HepG2 (cell line): ENCODE data around the gene CASKIN1. TPM values are rescaled to one million over a fixed set of nuclear protein-coding genes. Genes with fewer than 3 reads are reported as not detected.

ENCODE experiments used
- ATAC-seq: fragments of 200-7000 bp; cut with Tn5 transposase; 3 replicates; pipeline ENCODE4 v1.9.1; 2020; ENCODE audit warnings: mild to moderate bottlenecking, moderate library complexity
- BruUV-seq: library from RNA; stranded (reverse); fragments of 400-500 nt; replicated peaks from 2 replicates; lab custom pipeline; 2021; lab: Mats Ljungman, UMichigan
- CTCF ChIA-PET: fragments of 300-600 bp; formaldehyde crosslinking; extraction: SDS; loops from one replicate; lab custom pipeline; 2021; ENCODE audit warnings: low total read pairs, inconsistent platforms, low intra/inter-chr PET ratio; lab: Yijun Ruan, JAX
- POLR2A ChIA-PET: fragments of 350-600 bp; sonication (Branson Sonifier 250); formaldehyde crosslinking; loops from one replicate; lab custom pipeline; 2020; ENCODE audit warnings: antibody characterized with exemption, inconsistent platforms; lab: Yijun Ruan, JAX
- DNase-seq: peaks from one replicate; pipeline ENCODE4 v3.0.0-alpha.2; 2015; ENCODE audit warnings: low spot score
- FAIRE-seq: peaks from 3 replicates; lab custom pipeline; 2011; peaks lifted over from hg19 to GRCh38; lab: Jason Lieb, UNC
- H2AFZ ChIP-seq: one replicate; pipeline ENCODE4 v1.6.1; 2011; ENCODE audit warnings: low read length, inconsistent platforms
- H3K27ac ChIP-seq: fragments of 300-600 bp; 3 replicates; pipeline ENCODE4 v1.8.0; 2011; ENCODE audit warnings: mixed run types, mild to moderate bottlenecking, mixed read lengths, low read length, inconsistent platforms; ENCODE audit not compliant: insufficient read depth; ENCODE audit errors: extremely low read length
- H3K27me3 ChIP-seq, 2 experiments: fragments of 200-600 bp in 1 of 2; 2 replicates in 1 of 2; 3 replicates in 1 of 2; pipeline versions ENCODE4 v1.6.0 to v1.8.0; 2011; ENCODE audit warnings: low read length in 2 of 2, mild to moderate bottlenecking in 2 of 2, moderate library complexity in 2 of 2, inconsistent platforms in 1 of 2; ENCODE audit not compliant: insufficient read depth in 2 of 2, control insufficient read depth in 1 of 2
- H3K36me3 ChIP-seq, 2 experiments: fragments of 200-600 bp in 1 of 2; replicated peaks in 1 of 2; 2 replicates in 1 of 2; 3 replicates in 1 of 2; pipeline versions ENCODE4 v1.5.1 to v1.8.0; 2011; ENCODE audit warnings: low read length in 2 of 2, inconsistent platforms in 1 of 2; ENCODE audit not compliant: insufficient read depth in 2 of 2, control insufficient read depth in 1 of 2
- H3K4me1 ChIP-seq: 2 replicates; pipeline ENCODE4 v1.5.1; 2012; ENCODE audit warnings: low read length, inconsistent platforms; ENCODE audit not compliant: insufficient read depth
- H3K4me2 ChIP-seq: 2 replicates; pipeline ENCODE4 v1.6.0; 2011; ENCODE audit warnings: low read depth, low read length, inconsistent platforms
- H3K4me3 ChIP-seq, 3 experiments: fragments of 200-600 bp in 1 of 3; sonication (generic), shearing (Covaris generic) in 1 of 3; replicated peaks in 1 of 3; 2 replicates each; pipeline ENCODE4 v1.5.1; 2011 to 2016; ENCODE audit warnings: low read length in 3 of 3, inconsistent platforms in 2 of 3, low read depth in 2 of 3, mild to moderate bottlenecking in 2 of 3, control low read depth in 1 of 3, mixed read lengths in 1 of 3; ENCODE audit not compliant: insufficient read depth in 1 of 3
- H3K79me2 ChIP-seq: one replicate; pipeline ENCODE4 v1.6.1; 2011; ENCODE audit warnings: low read length, inconsistent platforms; ENCODE audit not compliant: insufficient read depth
- H3K9ac ChIP-seq: 2 replicates; pipeline ENCODE4 v1.6.0; 2011; ENCODE audit warnings: mild to moderate bottlenecking, low read depth, low read length, inconsistent platforms; ENCODE audit not compliant: insufficient read depth
- H3K9me3 ChIP-seq: 2 replicates; pipeline ENCODE4 v1.5.1; 2012; ENCODE audit warnings: mild to moderate bottlenecking, low read length
- H4K20me1 ChIP-seq: 2 replicates; pipeline ENCODE4 v1.6.0; 2011; ENCODE audit warnings: inconsistent platforms, mild to moderate bottlenecking, low read length, moderate library complexity; ENCODE audit not compliant: insufficient read depth
- BHLHE40 ChIP-seq: IDR thresholded peaks from 2 replicates; pipeline ENCODE4 v1.6.1; 2011; ENCODE audit warnings: low read length, improper control_type of control experiment
- CREM ChIP-seq, 2 experiments: sonication (generic) in 1 of 2; formaldehyde crosslinking in 1 of 2; IDR thresholded peaks; 2 replicates each; pipeline versions ENCODE4 v1.4.0 to v1.6.1; 2016 to 2020; ENCODE audit warnings: antibody characterized with exemption in 1 of 2, mild to moderate bottlenecking in 1 of 2, missing genetic modification reagents in 1 of 2
- DBP ChIP-seq: sonication (generic); formaldehyde crosslinking; IDR thresholded peaks from 2 replicates; pipeline ENCODE4 v1.4.0; 2020; ENCODE audit warnings: missing genetic modification reagents; ENCODE audit errors: not compliant biosample characterization
- ETS1 ChIP-seq: sonication (generic); formaldehyde crosslinking; IDR thresholded peaks from 2 replicates; pipeline ENCODE4 v1.4.0; 2020; ENCODE audit warnings: missing genetic modification reagents
- KDM3A ChIP-seq: IDR thresholded peaks from 2 replicates; pipeline ENCODE4 v1.6.1; 2018; ENCODE audit warnings: low read depth, missing compliant biosample characterization
- NR2F1 ChIP-seq, 2 experiments: fragments of 450-650 bp in 1 of 2; formaldehyde crosslinking in 1 of 2; IDR thresholded peaks; 2 replicates each; pipeline versions ENCODE4 v1.5.0 to v1.6.1; 2016 to 2020; ENCODE audit warnings: mild to moderate bottlenecking in 1 of 2, missing compliant biosample characterization in 1 of 2, missing genetic modification reagents in 1 of 2, moderate library complexity in 1 of 2
- PRPF4 ChIP-seq: fragments of 200-400 bp; formaldehyde crosslinking; IDR thresholded peaks from 2 replicates; pipeline ENCODE4 v1.6.1; 2016; ENCODE audit warnings: low read length, low read depth; ENCODE audit not compliant: poor library complexity, severe bottlenecking
- ZBTB3 ChIP-seq: sonication (generic); formaldehyde crosslinking; IDR thresholded peaks from 2 replicates; pipeline ENCODE4 v1.4.0; 2020; ENCODE audit warnings: low read depth, mild to moderate bottlenecking, moderate library complexity, missing genetic modification reagents, borderline replicate concordance
- ZNF282 ChIP-seq: fragments of 450-650 bp; IDR thresholded peaks from 2 replicates; pipeline ENCODE4 v1.6.1; 2018; ENCODE audit not compliant: partially characterized antibody
- ZNF30 ChIP-seq: sonication (generic); formaldehyde crosslinking; IDR thresholded peaks from 2 replicates; pipeline ENCODE4 v1.5.0; 2020; ENCODE audit warnings: mild to moderate bottlenecking, missing genetic modification reagents
- ZNF7 ChIP-seq: IDR thresholded peaks from 2 replicates; pipeline ENCODE4 v1.6.1; 2016; ENCODE audit warnings: missing biosample characterization, missing genetic modification reagents
- WGBS: methylation state at CpG from one replicate; pipeline ENCODE4 v1.1.6; 2017; ENCODE audit warnings: low lambda C conversion rate; 5-methylcytosine and 5-hydroxymethylcytosine counted together
- in situ Hi-C: cut with HindIII; loops from 2 replicates; pipeline ENCODE4 v1.10.0; 2017; ENCODE audit warnings: low pct_unique_long_range_greater_than_20kb; ENCODE audit not compliant: extremely low pct_ligation_motif_present
- intact Hi-C: fragments of 100-400 bp; cut with micrococcal nuclease; formaldehyde crosslinking; loops from one replicate; pipeline ENCODE4 v1.10.0; 2022; ENCODE audit not compliant: unreplicated experiment
- polyA plus RNA-seq, 8 experiments: library from polyadenylated mRNA; depleted of rRNA in 3 of 8; stranded (reverse) in 7 of 8; unstranded in 1 of 8; fragments of >200 nt; fragmentation: Illumina TruSeq in 4 of 8; extraction: Trizol in 4 of 8; gene quantifications; 2 replicates each; pipeline versions ENCODE4 v1.2.1 to v1.2.3, GENCODE V29; 2011 to 2016; ENCODE audit warnings: low read depth in 4 of 8, missing spikeins in 1 of 8, mixed read lengths in 1 of 8; ENCODE audit not compliant: insufficient read depth in 1 of 8
- total RNA-seq, 5 experiments: library from RNA; depleted of rRNA; stranded (reverse); fragments of >200 nt; fragmentation: Illumina TruSeq; extraction: Trizol; gene quantifications; 2 replicates each; pipeline ENCODE4 v1.2.3, GENCODE V29; 2016; ENCODE audit warnings: low read depth in 1 of 5
- TF ChIP-seq, protein P1 (sequence below), 2 experiments: sonication (generic) in 1 of 2; formaldehyde crosslinking in 1 of 2; IDR thresholded peaks; 2 replicates each; pipeline versions ENCODE4 v1.4.0 to v1.6.1; 2016 to 2020; ENCODE audit warnings: borderline replicate concordance in 1 of 2, low read depth in 1 of 2, mild to moderate bottlenecking in 1 of 2, missing genetic modification reagents in 1 of 2
- TF ChIP-seq, protein P2 (sequence below): sonication (generic); formaldehyde crosslinking; IDR thresholded peaks from 2 replicates; pipeline ENCODE4 v1.4.0; 2020; ENCODE audit warnings: missing genetic modification reagents, borderline replicate concordance

CASKIN1 gene
- total and polyA plus RNA-seq, 2 of the 13 experiments (the other 11 are each of a cell fraction or from before 2014, with no cell fraction given), result 1.2 to 2.2 TPM

GRCh38 chr16:2173366-2173765 is 23.0 kb downstream of the CASKIN1 start:
- Histone ChIP-seq H3K4me2 (no peak overlapping the region), H3K36me3 (peaks cover 11 to 33% of the 10 kb centered on the region in 2 experiments; a peak in 3 of 5 replicates), H3K27ac (no peak overlapping the region), H3K9ac (no peak overlapping the region), H3K27me3 (no peaks in the 10 kb centered on the region), H3K79me2 (no peaks in the 10 kb centered on the region), H2AFZ (no peak overlapping the region), H4K20me1 (no peaks in the 10 kb centered on the region), H3K4me1 (no peaks in the 10 kb centered on the region), H3K9me3 (no peaks in the 10 kb centered on the region), H3K4me3 (no peak overlapping the region)
- FAIRE-seq (no peak), DNase-seq (no peak), ATAC-seq (no peak)
- in situ Hi-C loops (no loop called here), intact Hi-C loops (no loop called here)
- WGBS, result 90% methylated on average over 6 of the region's 14 CpGs
- BruUV-seq, result no TSS peak
- CTCF ChIA-PET, result no interaction called here
- POLR2A ChIA-PET, result interaction anchor here (1.3 to 1.4 kb wide), 2 partner anchors 9 to 18 kb away, joined by 3 to 7 read pairs; partner anchors contain the start of gene TRAF7
- TF ChIP-seq, protein P1, sequence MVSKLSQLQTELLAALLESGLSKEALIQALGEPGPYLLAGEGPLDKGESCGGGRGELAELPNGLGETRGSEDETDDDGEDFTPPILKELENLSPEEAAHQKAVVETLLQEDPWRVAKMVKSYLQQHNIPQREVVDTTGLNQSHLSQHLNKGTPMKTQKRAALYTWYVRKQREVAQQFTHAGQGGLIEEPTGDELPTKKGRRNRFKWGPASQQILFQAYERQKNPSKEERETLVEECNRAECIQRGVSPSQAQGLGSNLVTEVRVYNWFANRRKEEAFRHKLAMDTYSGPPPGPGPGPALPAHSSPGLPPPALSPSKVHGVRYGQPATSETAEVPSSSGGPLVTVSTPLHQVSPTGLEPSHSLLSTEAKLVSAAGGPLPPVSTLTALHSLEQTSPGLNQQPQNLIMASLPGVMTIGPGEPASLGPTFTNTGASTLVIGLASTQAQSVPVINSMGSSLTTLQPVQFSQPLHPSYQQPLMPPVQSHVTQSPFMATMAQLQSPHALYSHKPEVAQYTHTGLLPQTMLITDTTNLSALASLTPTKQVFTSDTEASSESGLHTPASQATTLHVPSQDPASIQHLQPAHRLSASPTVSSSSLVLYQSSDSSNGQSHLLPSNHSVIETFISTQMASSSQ (IDR thresholded peaks at IDR 0.05; ENCODE audit: low read depth), result no peak
- TF ChIP-seq, protein P1 (CRISPR knock-in tag; IDR thresholded peaks at IDR 0.05; ENCODE audit: borderline replicate concordance), result no peak
- TF ChIP-seq DBP (no peak), PRPF4 (no peak), ZNF282 (no peak), NR2F1 (CRISPR knock-in tag; IDR thresholded peaks at IDR 0.05) (no peak), BHLHE40 (no peak), ZBTB3 (no peak), ETS1 (CRISPR knock-in tag) (no peak), KDM3A (CRISPR knock-in tag) (no peak), ZNF30 (no peak), ZNF7 (CRISPR knock-in tag) (no peak), CREM (IDR thresholded peaks at IDR 0.05) (no peak), CREM (CRISPR knock-in tag; IDR thresholded peaks at IDR 0.05) (no peak)
- TF ChIP-seq, protein P2, sequence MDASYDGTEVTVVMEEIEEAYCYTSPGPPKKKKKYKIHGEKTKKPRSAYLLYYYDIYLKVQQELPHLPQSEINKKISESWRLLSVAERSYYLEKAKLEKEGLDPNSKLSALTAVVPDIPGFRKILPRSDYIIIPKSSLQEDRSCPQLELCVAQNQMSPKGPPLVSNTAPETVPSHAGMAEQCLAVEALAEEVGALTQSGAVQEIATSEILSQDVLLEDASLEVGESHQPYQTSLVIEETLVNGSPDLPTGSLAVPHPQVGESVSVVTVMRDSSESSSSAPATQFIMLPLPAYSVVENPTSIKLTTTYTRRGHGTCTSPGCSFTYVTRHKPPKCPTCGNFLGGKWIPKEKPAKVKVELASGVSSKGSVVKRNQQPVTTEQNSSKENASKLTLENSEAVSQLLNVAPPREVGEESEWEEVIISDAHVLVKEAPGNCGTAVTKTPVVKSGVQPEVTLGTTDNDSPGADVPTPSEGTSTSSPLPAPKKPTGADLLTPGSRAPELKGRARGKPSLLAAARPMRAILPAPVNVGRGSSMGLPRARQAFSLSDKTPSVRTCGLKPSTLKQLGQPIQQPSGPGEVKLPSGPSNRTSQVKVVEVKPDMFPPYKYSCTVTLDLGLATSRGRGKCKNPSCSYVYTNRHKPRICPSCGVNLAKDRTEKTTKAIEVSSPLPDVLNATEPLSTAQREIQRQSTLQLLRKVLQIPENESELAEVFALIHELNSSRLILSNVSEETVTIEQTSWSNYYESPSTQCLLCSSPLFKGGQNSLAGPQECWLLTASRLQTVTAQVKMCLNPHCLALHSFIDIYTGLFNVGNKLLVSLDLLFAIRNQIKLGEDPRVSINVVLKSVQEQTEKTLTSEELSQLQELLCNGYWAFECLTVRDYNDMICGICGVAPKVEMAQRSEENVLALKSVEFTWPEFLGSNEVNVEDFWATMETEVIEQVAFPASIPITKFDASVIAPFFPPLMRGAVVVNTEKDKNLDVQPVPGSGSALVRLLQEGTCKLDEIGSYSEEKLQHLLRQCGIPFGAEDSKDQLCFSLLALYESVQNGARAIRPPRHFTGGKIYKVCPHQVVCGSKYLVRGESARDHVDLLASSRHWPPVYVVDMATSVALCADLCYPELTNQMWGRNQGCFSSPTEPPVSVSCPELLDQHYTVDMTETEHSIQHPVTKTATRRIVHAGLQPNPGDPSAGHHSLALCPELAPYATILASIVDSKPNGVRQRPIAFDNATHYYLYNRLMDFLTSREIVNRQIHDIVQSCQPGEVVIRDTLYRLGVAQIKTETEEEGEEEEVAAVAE (CRISPR knock-in tag), result no peak
